Neuron (in vitro differentiated cells): Measurements from ENCODE around the gene CCDC88C.

Experiments
- H2AFZ ChIP-seq: one replicate; pipeline ENCODE4 v1.6.1; 2013; ENCODE audit warnings: low read depth, mild to moderate bottlenecking, inconsistent platforms, low read length, moderate library complexity
- H3K27me3 ChIP-seq: one replicate; pipeline ENCODE4 v1.6.1; 2013; ENCODE audit warnings: low read length; ENCODE audit not compliant: insufficient read depth
- H3K36me3 ChIP-seq: one replicate; pipeline ENCODE4 v1.6.1; 2013; ENCODE audit warnings: low read length; ENCODE audit not compliant: insufficient read depth
- H3K4me1 ChIP-seq: one replicate; pipeline ENCODE4 v1.6.1; 2013; ENCODE audit warnings: low read length; ENCODE audit not compliant: insufficient read depth
- H3K4me3 ChIP-seq: 2 replicates; pipeline ENCODE4 v1.5.1; 2013; ENCODE audit warnings: mild to moderate bottlenecking, low read length, moderate library complexity
- H3K9me3 ChIP-seq: one replicate; pipeline ENCODE4 v1.6.1; 2013; ENCODE audit warnings: low read length

The CCDC88C gene

DNA sequence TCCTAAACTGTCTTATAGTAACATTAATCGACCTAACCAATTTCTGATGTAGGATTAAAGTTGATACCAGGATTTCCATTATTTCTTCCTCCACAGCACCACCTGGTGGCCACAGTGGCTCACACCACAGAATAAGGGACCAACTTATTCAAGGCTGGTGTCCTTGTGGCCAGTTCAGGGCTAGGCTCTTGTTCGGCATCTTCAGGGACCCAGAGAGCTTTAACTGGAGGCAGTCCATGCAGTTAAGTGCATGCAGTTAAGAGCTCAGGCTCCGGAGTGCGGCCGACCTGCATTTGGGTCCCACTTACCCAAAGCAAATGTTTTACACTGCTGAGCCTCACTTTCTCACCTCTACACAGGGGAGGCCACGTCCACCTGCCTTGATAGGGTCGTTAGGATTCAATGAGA is 131.1 kb downstream of the CCDC88C start:
- no peaks in the 10 kb centered on the region for H3K4me1 ChIP-seq
- no peaks in the 10 kb centered on the region for H3K9me3 ChIP-seq
- H3K27me3 ChIP-seq: no peaks in the 10 kb centered on the region
- H3K36me3 ChIP-seq: peaks cover 71% of the 10 kb centered on the region
- no peak overlapping the region for H2AFZ ChIP-seq
- H3K4me3 ChIP-seq: no peak overlapping the region

DNA sequence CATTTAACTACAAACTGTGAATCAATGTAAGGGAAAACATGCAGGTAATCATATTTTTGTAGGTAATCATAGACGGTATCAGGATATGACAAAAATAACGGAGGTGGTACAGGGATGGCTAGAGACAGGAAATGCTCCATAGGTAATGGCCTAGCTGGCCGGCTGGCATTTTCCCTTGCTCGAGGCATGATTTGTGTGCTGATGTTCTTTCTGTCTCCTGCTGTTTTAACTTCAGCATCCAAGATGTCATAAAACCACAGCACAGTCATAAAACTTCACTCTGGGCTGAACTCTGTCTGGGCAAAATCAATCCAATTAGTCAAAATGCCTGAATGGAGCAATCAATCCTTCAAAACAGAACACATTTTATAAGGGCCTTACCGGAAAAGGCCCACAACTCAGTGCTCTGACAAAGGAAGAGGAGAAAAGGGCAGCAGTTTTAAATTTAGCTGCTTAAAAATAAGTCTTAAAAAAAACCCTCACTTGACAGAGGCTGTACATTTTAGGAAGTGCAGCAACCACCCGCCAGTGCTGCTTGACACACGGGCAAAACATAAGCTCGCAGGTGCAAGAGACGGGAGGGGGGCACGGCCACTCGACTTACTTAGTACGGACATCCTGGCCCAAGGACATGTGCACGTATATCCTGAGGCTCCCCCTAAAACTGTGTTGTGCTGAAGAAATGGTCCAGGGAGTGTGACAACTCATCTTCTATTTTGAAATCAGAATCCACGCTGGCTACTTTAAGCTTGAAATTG is 132.7 kb downstream of the CCDC88C start:
- Histone ChIP-seq H3K4me3 (no peak overlapping the region), H3K36me3 (peaks cover 68% of the 10 kb centered on the region), H3K4me1 (no peaks in the 10 kb centered on the region), H3K27me3 (no peaks in the 10 kb centered on the region), H3K9me3 (no peaks in the 10 kb centered on the region), H2AFZ (no peak overlapping the region)

DNA sequence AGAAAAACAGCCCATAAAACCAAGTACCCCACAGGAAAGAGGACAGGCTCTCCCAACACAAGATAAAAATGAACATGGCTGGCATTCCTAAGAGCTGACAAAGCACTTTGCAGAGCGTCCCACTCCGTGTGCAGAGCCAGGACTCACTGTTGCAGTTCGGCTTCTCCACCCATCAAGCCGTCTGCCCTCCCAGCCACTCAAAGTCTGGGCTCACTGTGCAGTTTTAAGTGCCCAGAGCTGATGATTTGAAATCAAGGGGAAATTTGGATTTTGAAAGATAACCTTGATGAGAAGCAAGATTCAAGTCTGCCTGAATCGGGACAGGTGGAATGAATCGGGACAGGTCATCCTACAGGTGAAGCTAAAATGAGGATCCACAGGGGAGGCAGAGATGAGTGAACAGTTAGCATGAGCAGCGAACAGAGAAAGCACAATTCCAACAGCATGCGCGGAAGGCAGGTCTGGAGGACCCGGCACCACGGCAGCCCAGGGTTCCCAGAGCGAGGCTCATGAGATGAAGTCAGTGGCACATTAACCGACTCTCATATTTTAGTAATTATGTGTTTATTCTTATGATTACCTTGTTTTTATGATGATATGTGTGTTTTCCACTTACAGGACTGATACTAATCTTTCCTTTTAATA is 133.4 kb downstream of the CCDC88C start:
- Histone ChIP-seq H3K36me3 (peaks cover 63% of the 10 kb centered on the region), H3K27me3 (no peaks in the 10 kb centered on the region), H3K9me3 (no peaks in the 10 kb centered on the region), H2AFZ (no peak overlapping the region), H3K4me3 (no peak overlapping the region), H3K4me1 (no peaks in the 10 kb centered on the region)

DNA sequence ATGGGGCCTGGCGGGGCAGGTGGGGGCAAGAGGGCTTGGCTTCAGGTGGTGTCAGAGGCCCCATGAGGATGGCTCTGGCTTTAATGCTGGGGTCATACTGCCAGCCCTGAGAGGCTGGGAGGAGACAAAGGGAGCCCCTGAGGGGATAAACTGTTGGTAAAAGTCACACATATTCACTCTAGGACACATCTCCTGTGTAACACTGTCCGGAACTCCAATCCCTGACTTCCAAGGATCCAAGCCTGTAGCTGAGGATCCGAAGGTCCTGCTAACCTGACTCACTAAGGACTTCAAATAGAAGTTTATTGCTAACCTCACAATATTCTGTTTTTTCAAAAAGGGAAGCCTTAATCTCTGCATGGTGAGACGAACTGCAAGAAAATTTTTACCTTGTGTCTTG is 134.0 kb downstream of the CCDC88C start:
- Histone ChIP-seq H3K36me3 (peaks cover 61% of the 10 kb centered on the region), H2AFZ (no peak overlapping the region), H3K27me3 (no peaks in the 10 kb centered on the region), H3K9me3 (no peaks in the 10 kb centered on the region), H3K4me3 (no peak overlapping the region), H3K4me1 (no peaks in the 10 kb centered on the region)

DNA sequence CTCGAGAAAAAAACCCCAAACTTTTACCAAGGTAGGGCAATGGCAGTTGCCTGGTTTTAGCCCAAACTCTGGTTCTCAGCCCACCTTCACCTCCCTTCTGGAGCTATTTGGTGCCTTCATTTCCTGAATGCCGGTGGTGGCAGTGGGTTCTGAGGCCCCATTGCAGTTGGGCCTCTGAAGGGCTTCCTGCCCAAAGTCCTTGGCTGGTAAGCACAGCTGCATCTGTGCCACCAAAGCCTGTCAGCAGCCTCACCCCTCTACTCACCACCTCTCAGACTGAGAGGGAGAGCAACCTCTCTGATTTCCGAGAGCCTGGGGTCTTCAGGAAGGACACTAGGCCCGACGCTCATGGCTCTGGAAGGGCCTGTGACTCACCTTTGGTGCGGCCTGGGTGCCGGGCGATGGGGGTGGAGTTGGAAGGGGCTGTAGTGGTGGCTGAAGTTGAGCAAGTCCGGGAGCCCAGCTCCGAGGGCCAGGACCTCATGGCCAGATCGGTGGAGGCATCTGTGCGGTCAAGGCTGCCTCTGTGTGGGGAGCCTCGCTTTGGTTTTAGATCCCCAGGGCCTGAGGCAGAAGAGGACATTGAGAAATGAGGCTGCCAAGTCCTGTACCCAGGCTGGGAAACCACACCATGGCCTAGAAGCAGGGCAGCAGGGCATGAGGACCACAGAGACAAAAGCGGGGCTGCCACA is 134.5 kb downstream of the CCDC88C start:
- Histone ChIP-seq H3K27me3 (no peaks in the 10 kb centered on the region), H3K36me3 (peaks cover 66% of the 10 kb centered on the region), H3K4me1 (no peaks in the 10 kb centered on the region), H3K9me3 (no peaks in the 10 kb centered on the region), H3K4me3 (no peak overlapping the region), H2AFZ (no peak overlapping the region)

- Histone ChIP-seq H2AFZ (no peak overlapping the region), H3K27me3 (no peaks in the 10 kb centered on the region), H3K4me1 (no peaks in the 10 kb centered on the region), H3K9me3 (no peaks in the 10 kb centered on the region), H3K4me3 (no peak overlapping the region), H3K36me3 (peaks cover 79% of the 10 kb centered on the region)
Observed at GRCh38 chr14:91281346-91281745, 136.3 kb downstream of the CCDC88C start.

GRCh38 chr14:91280129-91280528 is 137.5 kb downstream of the CCDC88C start:
- H2AFZ ChIP-seq: no peak overlapping the region
- H3K27me3 ChIP-seq: no peaks in the 10 kb centered on the region
- H3K36me3 ChIP-seq: peaks cover 72% of the 10 kb centered on the region
- no peaks in the 10 kb centered on the region for H3K9me3 ChIP-seq
- H3K4me1 ChIP-seq: no peaks in the 10 kb centered on the region
- no peak overlapping the region for H3K4me3 ChIP-seq

GRCh38 chr14:91279354-91279753 is 138.3 kb downstream of the CCDC88C start:
- H2AFZ ChIP-seq: no peak overlapping the region
- no peaks in the 10 kb centered on the region for H3K9me3 ChIP-seq
- H3K27me3 ChIP-seq: no peaks in the 10 kb centered on the region
- H3K4me3 ChIP-seq: no peak overlapping the region
- H3K36me3 ChIP-seq: peaks cover 72% of the 10 kb centered on the region
- H3K4me1 ChIP-seq: no peaks in the 10 kb centered on the region

GRCh38 chr14:91278383-91278715 is 139.3 kb downstream of the CCDC88C start:
- Histone ChIP-seq H3K4me1 (no peaks in the 10 kb centered on the region), H3K4me3 (no peak overlapping the region), H3K36me3 (peaks cover 70% of the 10 kb centered on the region), H3K9me3 (no peaks in the 10 kb centered on the region), H3K27me3 (no peaks in the 10 kb centered on the region), H2AFZ (no peak overlapping the region)

DNA sequence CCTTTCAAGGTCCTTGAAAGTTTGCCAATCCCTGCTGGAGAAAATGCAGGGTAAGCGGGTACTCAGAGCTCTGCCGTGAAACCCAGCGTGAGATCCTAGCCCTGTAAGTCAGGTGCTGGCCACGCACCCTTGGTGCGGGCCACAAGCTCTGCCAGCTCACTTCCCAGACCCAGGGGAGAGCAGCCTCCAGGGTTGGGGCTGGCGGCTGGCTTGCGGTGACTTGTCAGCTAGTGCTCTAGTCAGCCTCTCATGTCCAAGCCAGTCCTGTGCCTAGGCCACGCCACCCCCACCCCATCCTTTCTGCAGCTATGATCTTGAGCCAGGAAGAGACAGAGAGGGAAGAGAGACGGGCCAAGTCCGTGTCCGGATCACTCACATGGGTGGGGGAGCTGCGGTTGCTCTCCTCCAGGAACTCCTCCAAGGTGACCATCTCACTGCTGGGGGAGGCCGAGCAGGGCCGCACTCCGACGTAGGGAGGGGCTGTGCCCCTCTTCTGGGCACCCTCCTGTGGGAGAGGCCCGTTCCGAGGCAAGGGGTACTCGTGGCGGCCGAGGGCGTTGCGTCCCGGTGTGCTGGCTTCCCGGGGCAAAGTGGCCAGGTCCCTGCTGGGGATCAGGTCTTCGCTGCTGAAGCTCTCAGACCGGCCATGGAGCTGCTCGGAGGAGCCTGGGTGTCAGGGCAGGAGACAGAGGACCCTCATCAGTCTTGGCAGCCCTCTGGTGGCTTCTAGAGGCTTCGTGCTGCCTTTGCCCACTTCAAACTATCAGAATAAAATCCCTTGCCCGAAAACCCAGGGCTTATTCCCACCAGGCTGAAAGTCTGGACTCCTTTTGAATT is 139.9 kb downstream of the CCDC88C start:
- Histone ChIP-seq H2AFZ (no peak overlapping the region), H3K4me3 (no peak overlapping the region), H3K36me3 (peaks cover 68% of the 10 kb centered on the region), H3K27me3 (no peaks in the 10 kb centered on the region), H3K9me3 (no peaks in the 10 kb centered on the region), H3K4me1 (no peaks in the 10 kb centered on the region)

DNA sequence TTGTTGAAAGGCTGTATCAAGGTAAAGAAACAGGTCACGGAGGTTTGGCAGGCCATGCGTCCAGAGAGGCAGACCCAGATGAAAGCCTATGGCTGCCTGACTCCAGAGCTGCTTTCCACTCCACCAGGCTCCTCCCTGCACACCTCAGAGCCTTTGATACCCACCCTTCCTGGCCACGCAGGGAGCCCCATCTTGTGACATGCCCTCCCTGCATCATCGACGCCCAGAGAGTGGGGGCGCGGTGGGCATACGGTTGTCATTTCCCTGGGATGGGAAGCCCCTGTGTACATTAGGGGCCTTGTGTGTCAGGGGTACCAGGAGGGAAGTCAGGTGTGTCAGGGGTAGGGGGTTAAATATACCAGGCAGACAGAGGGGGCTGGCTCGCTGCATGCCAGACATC is 142.8 kb downstream of the CCDC88C start:
- Histone ChIP-seq H3K4me1 (no peaks in the 10 kb centered on the region), H3K36me3 (peaks cover 60% of the 10 kb centered on the region), H2AFZ (no peak overlapping the region), H3K4me3 (no peak overlapping the region), H3K9me3 (no peaks in the 10 kb centered on the region), H3K27me3 (no peaks in the 10 kb centered on the region)

DNA sequence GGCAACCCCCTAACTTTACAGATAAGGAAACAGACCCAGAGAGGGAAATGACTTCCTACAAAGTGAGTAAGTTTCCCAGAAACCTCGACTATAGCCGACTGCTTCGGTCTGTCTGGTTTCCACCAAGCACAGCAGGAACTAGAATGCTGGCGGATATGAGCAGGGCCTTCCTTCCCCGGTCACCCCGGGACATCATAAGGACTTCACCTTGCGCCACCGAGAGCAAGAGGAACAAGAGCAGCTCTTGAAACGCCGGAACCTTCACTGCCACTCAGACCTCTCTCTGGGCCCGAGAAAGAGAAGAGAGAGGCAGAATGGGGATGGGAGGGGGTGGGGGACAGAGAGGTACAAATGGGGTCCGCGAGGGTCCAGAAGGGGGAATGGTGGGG is 143.7 kb downstream of the CCDC88C start:
- no peaks in the 10 kb centered on the region for H3K9me3 ChIP-seq
- no peaks in the 10 kb centered on the region for H3K27me3 ChIP-seq
- H3K36me3 ChIP-seq: peaks cover 56% of the 10 kb centered on the region
- no peak overlapping the region for H2AFZ ChIP-seq
- no peak overlapping the region for H3K4me3 ChIP-seq
- no peaks in the 10 kb centered on the region for H3K4me1 ChIP-seq
